Measurements from ENCODE around the gene AGBL4.

DNA sequence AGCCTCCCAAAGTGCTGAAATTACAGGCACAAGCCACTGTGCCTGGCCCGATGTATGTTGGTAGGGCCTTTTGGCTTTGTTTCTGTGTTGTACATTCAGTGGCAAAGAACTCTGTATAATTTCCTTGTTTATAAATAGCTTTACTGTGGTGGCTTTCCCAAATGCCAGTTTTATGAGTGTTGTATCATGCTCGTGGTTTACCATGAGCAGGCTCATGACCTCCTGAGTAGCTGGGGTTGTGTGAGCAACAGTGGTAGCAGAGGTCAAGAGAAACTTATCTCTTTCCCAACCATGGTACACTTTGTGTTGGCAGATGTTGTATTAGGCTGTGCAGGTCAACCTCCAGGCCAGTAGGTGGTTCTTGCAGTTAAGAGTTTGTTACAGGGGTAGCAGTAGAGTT lies 826.7 kb downstream of the AGBL4 start:
- TF ChIP-seq, protein P1, sequence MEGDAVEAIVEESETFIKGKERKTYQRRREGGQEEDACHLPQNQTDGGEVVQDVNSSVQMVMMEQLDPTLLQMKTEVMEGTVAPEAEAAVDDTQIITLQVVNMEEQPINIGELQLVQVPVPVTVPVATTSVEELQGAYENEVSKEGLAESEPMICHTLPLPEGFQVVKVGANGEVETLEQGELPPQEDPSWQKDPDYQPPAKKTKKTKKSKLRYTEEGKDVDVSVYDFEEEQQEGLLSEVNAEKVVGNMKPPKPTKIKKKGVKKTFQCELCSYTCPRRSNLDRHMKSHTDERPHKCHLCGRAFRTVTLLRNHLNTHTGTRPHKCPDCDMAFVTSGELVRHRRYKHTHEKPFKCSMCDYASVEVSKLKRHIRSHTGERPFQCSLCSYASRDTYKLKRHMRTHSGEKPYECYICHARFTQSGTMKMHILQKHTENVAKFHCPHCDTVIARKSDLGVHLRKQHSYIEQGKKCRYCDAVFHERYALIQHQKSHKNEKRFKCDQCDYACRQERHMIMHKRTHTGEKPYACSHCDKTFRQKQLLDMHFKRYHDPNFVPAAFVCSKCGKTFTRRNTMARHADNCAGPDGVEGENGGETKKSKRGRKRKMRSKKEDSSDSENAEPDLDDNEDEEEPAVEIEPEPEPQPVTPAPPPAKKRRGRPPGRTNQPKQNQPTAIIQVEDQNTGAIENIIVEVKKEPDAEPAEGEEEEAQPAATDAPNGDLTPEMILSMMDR (IDR thresholded peaks at IDR 0.05): no peak
- TF ChIP-seq ZFX (IDR thresholded peaks at IDR 0.05; ENCODE audit: borderline replicate concordance): no peak

All from 22Rv1 (cell line).